GM18498 (cell line): Measurements from ENCODE around the gene ANKRD17.
"Not testable (repeated sequence)": the region's sequence is repeated elsewhere in the genome, so short reads cannot be mapped to it uniquely, and the experiment has no call there.

Source experiments
- ATAC-seq: cut with Tn5 transposase; IDR thresholded peaks from one replicate; pipeline ENCODE4 v1.9.1; 2021; ENCODE audit warnings: mild to moderate bottlenecking, moderate library complexity; ENCODE audit not compliant: unreplicated experiment

ANKRD17 gene

DNA sequence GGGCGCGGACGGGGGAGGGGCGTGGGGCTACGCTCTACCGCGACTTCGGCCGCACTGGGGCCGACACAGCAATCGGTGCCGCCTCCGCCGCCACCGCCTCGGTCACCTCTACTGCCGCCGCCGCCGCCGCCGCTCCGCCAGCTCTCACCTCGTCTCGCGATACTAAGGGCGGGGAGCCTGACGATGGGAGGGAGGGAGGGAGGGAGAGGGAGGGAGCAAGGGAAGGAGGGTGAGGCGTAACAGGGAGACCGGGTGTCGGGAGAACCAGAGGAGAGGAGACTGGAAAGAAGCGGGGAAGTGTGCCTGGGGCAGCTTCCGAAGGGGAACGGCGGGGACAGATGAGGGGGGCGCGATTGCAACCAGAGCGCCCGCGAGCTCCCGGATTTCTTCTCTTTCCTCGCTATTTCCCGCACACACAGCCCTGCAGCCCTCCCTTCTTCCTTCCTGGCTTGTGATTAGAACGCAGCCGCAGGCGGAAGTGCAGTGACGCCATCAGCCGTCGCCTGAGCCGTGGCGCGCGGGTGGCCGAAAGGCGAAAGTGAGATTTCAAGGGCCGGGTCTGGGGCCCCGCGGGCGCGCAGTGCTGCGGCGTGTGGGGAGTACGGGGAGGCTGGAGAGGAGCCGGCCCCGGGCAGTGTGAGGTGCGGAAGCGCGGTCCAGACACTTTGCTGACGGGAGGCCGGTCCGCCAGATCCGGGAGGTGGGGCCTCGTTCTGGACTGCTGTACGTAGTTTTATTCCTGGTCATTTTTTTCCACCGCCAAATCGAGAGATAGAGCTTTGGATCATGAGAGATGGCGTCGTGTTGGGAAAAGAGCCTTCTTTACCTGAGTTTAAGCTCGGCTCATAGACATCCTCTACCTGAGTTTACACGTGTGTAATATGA is at the start of gene ANKRD17:
Gene ANKRD17, minus strand, starts transcription at position 113 of the 885 bp plus-strand sequence. CDS start 130 bp downstream, outside the sequence.
- ATAC-seq, result peak; percentile 82

- ATAC-seq, result peak; percentile 60
Observed at GRCh38 chr4:73308286-73308685, 49.7 kb upstream of the ANKRD17 start.

GRCh38 chr4:73303711-73304110 is 45.1 kb upstream of the ANKRD17 start:
- no peak for ATAC-seq

DNA sequence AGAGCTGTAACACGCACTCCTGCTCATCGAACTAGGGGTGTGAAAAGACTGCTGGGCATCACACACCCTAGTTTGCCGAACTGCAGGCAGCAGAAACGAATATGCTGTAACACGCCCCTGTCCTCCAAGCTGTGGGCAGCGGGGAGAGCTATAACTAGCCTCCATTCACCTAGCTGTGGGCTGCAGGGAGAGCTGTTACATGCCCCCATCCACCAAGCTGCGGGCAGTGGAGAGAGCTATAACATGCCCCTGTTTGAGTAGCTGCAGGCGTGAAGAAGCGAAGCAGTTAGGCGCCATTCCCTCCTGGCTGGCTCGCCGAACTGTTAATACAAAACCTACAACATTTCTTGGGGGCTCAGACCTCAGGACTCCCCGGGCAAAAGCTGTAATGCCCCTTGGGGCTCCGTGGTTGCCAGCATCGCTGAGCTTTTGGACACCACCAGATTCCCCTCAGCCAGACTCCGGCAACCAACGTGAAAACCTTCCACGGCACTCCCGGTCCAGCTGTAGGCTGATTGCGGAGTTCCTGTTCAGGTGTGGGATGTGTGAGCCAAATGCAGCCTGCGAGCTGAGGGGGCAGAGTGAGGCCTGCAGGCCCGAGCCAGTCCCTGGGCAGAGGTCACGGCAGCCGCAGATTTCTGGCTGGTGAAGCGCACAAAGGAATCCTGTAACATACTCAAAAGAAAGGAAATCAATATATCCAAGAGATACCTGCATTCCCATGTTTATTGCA is 41.1 kb upstream of the ANKRD17 start:
- ATAC-seq, result no peak

DNA sequence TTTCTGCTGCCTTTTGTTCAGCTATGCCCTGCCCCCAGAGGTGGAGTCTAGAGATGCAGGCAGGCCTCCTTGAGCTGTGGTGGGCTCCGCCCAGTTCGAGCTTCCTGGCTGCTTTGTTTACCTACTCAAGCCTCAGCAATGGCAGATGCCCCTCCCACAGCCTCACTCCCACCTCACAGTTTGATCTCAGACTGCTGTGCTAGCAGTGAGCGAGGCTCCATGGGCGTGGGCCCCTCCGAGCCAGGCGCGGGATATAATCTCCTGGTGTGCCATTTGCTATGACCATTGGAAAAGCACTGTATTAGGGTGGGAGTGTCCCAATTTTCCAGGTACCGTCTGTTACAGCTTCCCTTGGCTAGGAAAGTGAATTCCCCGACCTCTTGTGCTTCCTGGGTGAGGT is 34.1 kb upstream of the ANKRD17 start:
- ATAC-seq, result not testable (repeated sequence)

- ATAC-seq, result no peak
Observed at GRCh38 chr4:73281982-73282381, 23.4 kb upstream of the ANKRD17 start.

DNA sequence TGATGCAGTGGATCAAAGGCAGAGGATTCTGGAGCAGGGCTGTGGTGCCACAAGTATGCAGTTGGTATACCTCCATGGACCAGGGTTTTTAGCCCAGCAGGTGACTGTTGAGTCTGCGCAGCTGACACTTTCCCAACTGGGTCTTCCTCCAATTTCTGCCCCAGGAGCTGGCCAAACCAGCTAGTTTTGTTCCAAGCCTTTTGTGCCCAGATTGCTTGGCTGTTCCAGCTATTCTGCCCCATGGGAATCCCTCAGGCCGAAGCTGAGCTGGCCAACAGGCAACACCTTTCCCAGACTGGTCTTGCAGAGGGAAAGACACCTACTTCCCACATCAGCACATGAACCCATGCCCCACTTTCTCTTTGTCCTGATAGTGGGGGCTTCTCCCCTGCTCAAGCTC is 22.8 kb upstream of the ANKRD17 start:
- ATAC-seq, result no peak

DNA sequence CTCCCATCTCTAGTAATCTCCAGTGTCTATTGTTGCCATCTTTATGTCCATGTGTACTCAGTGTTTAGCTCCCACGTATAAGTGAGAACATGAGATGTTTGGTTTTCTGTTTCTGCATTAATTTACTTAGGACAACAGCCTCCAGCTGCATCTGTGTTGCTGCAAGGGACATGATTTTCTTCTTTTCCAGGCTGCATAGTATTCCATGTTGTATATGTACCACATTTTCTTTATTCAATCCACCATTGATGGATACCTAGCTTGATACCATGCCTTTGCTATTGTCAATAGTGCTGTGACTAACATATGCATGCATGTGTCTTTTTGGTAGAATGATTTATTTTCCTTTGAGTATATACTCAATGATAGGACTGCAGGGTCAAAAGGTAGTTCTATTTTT is 18.6 kb upstream of the ANKRD17 start:
- ATAC-seq, result no peak

GRCh38 chr4:73275318-73275654 is 16.7 kb upstream of the ANKRD17 start:
- no peak for ATAC-seq

DNA sequence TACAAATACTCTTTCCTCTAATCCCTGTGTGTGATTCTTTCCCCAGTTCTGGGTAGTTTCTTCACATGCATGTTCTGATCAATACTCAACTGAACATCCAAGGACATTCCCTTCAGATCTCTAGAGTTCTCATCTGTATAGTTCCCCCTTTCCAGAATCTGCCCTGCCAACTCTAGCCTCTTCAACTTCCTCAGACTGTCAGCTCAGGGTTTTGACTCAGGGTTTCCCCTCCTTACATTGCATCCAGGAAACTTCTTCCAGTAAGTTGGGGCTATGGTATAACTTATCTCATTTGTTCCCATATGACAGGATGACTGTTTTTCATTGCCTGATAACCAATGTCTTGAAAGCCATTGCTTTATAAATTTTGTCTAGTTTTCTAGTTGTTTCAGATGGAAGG is 14.2 kb upstream of the ANKRD17 start:
- ATAC-seq, result no peak

DNA sequence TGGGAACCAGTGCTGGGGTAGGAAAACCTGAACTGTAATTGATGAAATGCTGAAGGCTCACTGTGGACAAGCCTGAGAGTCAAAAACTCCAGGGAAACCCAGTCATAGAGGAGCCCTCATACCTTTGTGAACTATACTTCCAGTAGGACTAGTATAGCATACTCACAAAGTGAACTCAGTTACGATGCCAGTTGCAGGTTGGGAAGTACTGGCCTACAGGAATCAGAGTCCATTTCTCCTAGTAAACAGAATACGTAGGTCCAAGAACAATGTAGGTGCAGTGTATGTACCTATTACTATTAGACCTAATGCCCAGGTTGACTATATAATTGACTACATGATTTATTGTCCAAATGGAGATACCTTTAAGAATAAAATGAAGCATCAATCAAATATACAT is 8.5 kb upstream of the ANKRD17 start:
- ATAC-seq, result no peak

GRCh38 chr4:73259571-73260090 is 1.0 kb upstream of the ANKRD17 start:
- ATAC-seq, result peak; percentile 12

GRCh38 chr4:73258436-73258685 is 237 bp downstream of the ANKRD17 start:
- peak; percentile 36 for ATAC-seq

GRCh38 chr4:73257651-73258435 is 755 bp downstream of the ANKRD17 start:
- peak; percentile 15 for ATAC-seq

- peak; percentile 11 for ATAC-seq
Observed at GRCh38 chr4:73257234-73257633, 1.4 kb downstream of the ANKRD17 start.

DNA sequence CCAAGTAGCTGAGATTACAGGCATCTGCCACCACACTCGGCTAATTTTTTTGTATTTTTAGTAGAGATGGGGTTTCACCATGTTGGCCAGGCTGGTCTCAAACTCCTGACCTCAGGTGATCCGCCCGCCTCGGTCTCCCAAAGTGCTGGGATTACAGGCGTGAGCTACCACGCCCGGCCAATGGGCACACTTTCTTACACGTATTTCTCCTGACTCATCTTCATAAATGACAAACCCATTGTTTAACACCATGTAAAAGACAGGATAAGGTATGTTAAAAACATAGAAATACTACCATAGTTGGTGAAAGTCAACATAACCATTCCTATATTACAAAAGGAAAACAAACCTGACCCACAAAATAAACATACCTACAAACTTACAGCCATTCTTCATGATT is 2.8 kb downstream of the ANKRD17 start:
- not testable (repeated sequence) for ATAC-seq

DNA sequence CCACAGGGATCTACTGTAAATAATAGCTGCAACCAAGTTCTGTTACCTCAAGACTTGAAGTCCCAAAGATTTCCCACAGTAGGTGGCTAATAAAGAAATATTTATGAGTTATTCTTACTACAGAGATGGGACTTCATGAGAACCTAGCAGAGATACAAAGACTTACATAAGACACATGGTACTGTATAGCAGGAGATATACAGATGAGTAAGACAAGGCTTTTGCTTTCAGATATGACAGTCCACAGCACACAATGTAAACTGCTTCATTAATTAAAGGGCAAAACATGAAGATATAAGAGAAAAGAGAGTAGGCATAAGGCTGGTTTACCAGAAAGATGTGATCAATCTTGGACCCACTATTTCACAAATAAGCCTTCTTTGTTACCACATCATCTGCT is 6.6 kb downstream of the ANKRD17 start:
- ATAC-seq, result no peak

- no peak for ATAC-seq
Observed at GRCh38 chr4:73251384-73251783, 7.2 kb downstream of the ANKRD17 start.

DNA sequence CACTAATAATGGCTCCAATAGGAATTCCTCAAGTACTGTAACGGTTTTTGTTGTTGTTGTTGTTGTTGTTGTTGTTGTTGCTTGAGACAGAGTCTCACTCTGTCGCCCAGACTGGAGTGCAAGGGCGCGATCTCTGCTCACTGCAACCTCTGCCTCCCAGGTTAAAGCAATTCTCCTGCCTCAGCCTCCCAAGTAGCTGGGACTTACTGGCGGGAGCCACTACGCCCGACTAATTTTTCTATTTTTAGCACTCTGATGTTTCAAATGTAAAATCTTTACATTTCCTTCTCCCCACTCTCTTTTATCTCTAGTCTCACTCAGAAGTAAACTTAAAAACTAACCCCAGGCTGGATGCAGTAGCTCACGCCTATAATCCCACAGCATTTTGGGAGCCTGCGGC is 8.0 kb downstream of the ANKRD17 start:
- no peak for ATAC-seq

DNA sequence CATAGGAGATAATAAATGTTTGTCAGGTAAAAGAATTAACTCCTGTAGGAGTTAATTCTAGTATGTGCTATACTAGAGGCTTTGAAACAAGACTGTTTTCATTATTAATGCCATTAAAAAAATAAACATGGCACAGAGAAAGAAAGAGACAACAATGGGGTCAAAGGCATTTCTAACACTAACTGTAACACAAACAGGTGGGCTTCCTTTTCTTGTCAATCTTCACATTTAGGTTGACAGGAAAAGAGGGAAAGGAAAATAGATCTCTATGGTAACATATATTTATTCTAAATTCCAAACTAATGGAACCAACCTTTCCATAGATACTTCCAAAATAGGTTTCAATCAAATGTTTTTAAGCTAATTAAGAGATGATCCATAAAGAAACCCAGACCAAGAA is 9.8 kb downstream of the ANKRD17 start:
- ATAC-seq, result no peak

DNA sequence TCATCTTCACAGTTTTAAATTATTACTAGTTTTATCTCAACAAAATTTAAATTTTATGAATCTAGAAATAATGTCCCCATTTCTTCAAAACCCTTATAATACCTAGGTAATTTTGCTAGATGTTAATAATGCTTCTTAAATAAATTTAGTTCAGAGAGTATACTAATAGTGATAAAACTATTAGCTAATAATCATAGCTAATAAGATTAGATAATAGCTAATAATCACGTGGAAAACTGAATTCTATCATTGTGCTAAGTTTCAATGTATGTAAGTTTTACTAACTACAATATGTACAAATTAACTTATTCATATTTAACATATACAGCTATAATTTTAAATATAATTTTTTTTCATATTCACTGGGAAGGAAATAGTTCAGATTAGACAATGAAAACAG is 10.2 kb downstream of the ANKRD17 start:
- ATAC-seq, result no peak
